Spleen (tissue), 7 donors: ENCODE measurements around the gene FIG4.

ENCODE experiments used
- POLR2A ChIP-seq, 3 donors: fragments of 450-650 bp; IDR thresholded peaks; one replicate each; pipeline ENCODE4 v1.5.1; 2017; ENCODE audit warnings: antibody characterized with exemption in 3 of 3, mild to moderate bottlenecking in 1 of 3
- TF ChIP-seq, protein P1 (sequence below), 11 experiments: fragments of 200-600 bp in 7 of 11; fragments of 450-650 bp in 4 of 11; sonication (generic) in 4 of 11; IDR thresholded peaks in 8 of 11; conservative IDR thresholded peaks in 3 of 11; 1 replicate in 7 of 11; 2 replicates in 4 of 11; pipeline versions ENCODE4 v1.4.0 to v1.8.0; 2016 to 2021; ENCODE audit warnings: antibody characterized with exemption in 11 of 11, inconsistent platforms in 4 of 11, mild to moderate bottlenecking in 1 of 11
- donor health status: DM: no; HTN: no; CAD: no; lungs with moderate emphysema.
- donor health status: DM: no; HTN: no; CAD: no.
- donor health status: DM: no; HTN: no; CAD: no.

DNA sequence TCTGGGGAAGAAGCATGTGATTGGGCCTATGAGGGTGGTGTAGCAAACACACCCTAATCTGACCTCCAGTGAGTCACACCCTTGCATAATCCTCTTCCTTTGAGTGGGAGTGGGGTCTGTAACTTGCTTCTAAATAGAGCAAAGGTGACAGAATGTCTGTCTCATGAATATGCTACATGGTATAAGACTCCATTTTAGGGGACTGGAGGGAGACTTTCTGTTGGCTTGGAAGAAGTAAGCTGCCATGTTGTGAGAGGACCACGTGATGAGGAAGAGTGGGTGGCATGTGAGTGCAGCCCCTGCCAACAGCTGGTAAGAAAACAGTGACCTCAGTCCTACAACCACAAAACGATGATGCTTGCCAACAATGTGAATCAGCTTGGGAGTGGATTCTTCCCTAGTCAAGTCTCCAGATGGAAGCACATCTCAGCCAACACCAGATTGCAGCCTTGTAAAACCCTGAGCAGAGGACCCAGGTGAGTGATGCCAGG is 3.8 kb upstream of the FIG4 start:
- TF ChIP-seq, protein P1, sequence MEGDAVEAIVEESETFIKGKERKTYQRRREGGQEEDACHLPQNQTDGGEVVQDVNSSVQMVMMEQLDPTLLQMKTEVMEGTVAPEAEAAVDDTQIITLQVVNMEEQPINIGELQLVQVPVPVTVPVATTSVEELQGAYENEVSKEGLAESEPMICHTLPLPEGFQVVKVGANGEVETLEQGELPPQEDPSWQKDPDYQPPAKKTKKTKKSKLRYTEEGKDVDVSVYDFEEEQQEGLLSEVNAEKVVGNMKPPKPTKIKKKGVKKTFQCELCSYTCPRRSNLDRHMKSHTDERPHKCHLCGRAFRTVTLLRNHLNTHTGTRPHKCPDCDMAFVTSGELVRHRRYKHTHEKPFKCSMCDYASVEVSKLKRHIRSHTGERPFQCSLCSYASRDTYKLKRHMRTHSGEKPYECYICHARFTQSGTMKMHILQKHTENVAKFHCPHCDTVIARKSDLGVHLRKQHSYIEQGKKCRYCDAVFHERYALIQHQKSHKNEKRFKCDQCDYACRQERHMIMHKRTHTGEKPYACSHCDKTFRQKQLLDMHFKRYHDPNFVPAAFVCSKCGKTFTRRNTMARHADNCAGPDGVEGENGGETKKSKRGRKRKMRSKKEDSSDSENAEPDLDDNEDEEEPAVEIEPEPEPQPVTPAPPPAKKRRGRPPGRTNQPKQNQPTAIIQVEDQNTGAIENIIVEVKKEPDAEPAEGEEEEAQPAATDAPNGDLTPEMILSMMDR (IDR thresholded peaks at IDR 0.05 in 8 of 11, conservative IDR thresholded peaks at IDR 0.05 in 3 of 11) = no peak
- no peak for TF ChIP-seq POLR2A (IDR thresholded peaks at IDR 0.05)
